NT2/D1 (cell line): ENCODE results near the gene EEF1AKMT3.

ENCODE experiments used
- DNase-seq: peaks from one replicate; pipeline ENCODE4 v3.0.0-alpha.2; 2011; ENCODE audit warnings: low read depth, low spot score
- H3K27me3 ChIP-seq: 2 replicates; pipeline ENCODE4 v1.6.0; 2011; ENCODE audit warnings: mild to moderate bottlenecking; ENCODE audit not compliant: insufficient read length, insufficient read depth
- H3K36me3 ChIP-seq: 2 replicates; pipeline ENCODE4 v1.6.1; 2011; ENCODE audit warnings: mild to moderate bottlenecking, low read length, mixed read lengths; ENCODE audit not compliant: insufficient read depth, insufficient read length
- H3K4me1 ChIP-seq: 2 replicates; pipeline ENCODE4 v1.5.1; 2011; ENCODE audit not compliant: insufficient read depth, insufficient read length
- H3K4me3 ChIP-seq: 2 replicates; pipeline ENCODE4 v1.5.1; 2011; ENCODE audit warnings: low read depth; ENCODE audit not compliant: insufficient read length
- H3K9ac ChIP-seq: 2 replicates; pipeline ENCODE4 v1.6.0; 2011; ENCODE audit warnings: low read depth; ENCODE audit not compliant: insufficient read length
- H3K9me3 ChIP-seq: 2 replicates; pipeline ENCODE4 v1.5.1; 2011; ENCODE audit warnings: mild to moderate bottlenecking, low read length; ENCODE audit not compliant: insufficient read depth
- SUZ12 ChIP-seq: IDR thresholded peaks from 2 replicates; pipeline ENCODE4 v1.6.1; 2011; ENCODE audit not compliant: insufficient read length, insufficient read depth; ENCODE audit errors: extremely low read depth
- YY1 ChIP-seq: IDR thresholded peaks from 2 replicates; pipeline ENCODE4 v1.6.1; 2011; ENCODE audit not compliant: insufficient read length, insufficient read depth
- ZNF274 ChIP-seq: IDR thresholded peaks from 2 replicates; pipeline ENCODE4 v1.6.1; 2011; ENCODE audit warnings: mild to moderate bottlenecking, low read depth, low read length

Gene EEF1AKMT3

GRCh38 chr12:57826966-57827365 is 54.6 kb downstream of the EEF1AKMT3 start:
- TF ChIP-seq ZNF274 (no peak), YY1 (no peak), SUZ12 (no peak)
- Histone ChIP-seq H3K4me3 (no peak overlapping the region), H3K4me1 (peaks cover 3% of the 10 kb centered on the region), H3K9me3 (no peaks in the 10 kb centered on the region), H3K27me3 (no peaks in the 10 kb centered on the region), H3K9ac (no peak overlapping the region), H3K36me3 (peaks cover 72% of the 10 kb centered on the region)
- no peak for DNase-seq

DNA sequence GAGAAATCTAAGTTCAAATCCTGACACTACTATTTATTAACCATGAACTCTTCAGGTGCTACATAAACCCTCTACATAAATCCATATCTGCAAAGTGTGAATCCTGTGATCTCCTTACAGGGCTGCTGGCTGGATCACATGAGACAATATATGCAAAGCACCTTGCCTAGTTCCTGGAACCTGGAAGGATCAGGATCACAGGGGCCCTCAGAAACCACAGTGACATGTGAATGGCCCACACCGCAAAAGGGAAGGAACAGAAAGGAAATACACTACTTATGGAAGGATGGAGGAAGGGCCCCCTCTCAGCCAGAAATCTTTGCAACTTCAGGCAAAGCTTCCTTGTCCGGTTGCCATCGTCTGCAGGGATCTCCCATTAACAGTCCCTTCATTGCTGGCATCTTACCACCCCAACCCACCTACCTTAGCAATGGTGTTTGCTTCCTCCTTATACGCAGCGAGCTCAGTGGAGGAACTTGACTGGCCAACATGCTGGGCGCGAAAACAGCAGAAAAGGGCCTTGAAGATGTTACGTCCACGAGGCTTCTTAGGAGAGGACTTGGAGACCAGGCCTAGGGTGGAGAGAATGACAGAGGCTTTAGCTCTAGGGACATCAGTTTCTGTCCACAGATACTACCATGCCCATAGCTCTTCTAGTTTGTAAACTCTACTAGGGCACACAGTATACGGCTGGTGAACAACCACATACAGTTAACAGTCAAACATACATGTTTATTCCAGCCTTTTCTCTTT is 56.8 kb downstream of the EEF1AKMT3 start:
- no peaks in the 10 kb centered on the region for H3K9me3 ChIP-seq
- no peak overlapping the region for H3K4me3 ChIP-seq
- peaks cover 13% of the 10 kb centered on the region for H3K4me1 ChIP-seq
- no peak for DNase-seq
- H3K36me3 ChIP-seq, result peaks cover 50% of the 10 kb centered on the region
- no peaks in the 10 kb centered on the region for H3K27me3 ChIP-seq
- TF ChIP-seq YY1, result no peak
- TF ChIP-seq SUZ12, result no peak
- TF ChIP-seq ZNF274, result no peak
- H3K9ac ChIP-seq, result no peak overlapping the region

GRCh38 chr12:57830393-57830792 is 58.0 kb downstream of the EEF1AKMT3 start:
- DNase-seq, result no peak
- H3K27me3 ChIP-seq, result no peaks in the 10 kb centered on the region
- no peak overlapping the region for H3K9ac ChIP-seq
- H3K4me1 ChIP-seq, result peaks cover 19% of the 10 kb centered on the region
- no peak for TF ChIP-seq YY1
- TF ChIP-seq SUZ12, result no peak
- TF ChIP-seq ZNF274, result no peak
- H3K9me3 ChIP-seq, result no peaks in the 10 kb centered on the region
- H3K4me3 ChIP-seq, result no peak overlapping the region
- H3K36me3 ChIP-seq, result peaks cover 38% of the 10 kb centered on the region
